ENCODE results near the gene ZNF184. TPM values are rescaled to one million over a fixed set of nuclear protein-coding genes. Genes with fewer than 3 reads are reported as not detected.

Gene ZNF184
- total and polyA plus RNA-seq, 9 of the 15 experiments (the other 6 are each of a cell fraction or from before 2014, with no cell fraction given), result 7.6 to 22.2 (median 12.8) TPM

- TF ChIP-seq REST (IDR thresholded peaks at IDR 0.05; ENCODE audit: borderline replicate concordance) (peak; percentile 78), REST (CRISPR knock-in tag; IDR thresholded peaks at IDR 0.05; ENCODE audit: low read depth) (no peak), YBX1 (IDR thresholded peaks at IDR 0.05) (no peak), DPF2 (IDR thresholded peaks at IDR 0.05) (peak; percentile 64), CGGBP1 (CRISPR knock-in tag; IDR thresholded peaks at IDR 0.05) (no peak), PBX2 (CRISPR knock-in tag; IDR thresholded peaks at IDR 0.05; ENCODE audit: low read depth) (no peak), PBX2 (tag; conservative IDR thresholded peaks at IDR 0.05; ENCODE audit: low read depth) (peak; percentile 55), SMARCB1 (IDR thresholded peaks at IDR 0.05; ENCODE audit: insufficient read length, low read depth) (no peak), TCFL5 (CRISPR knock-in tag; conservative IDR thresholded peaks at IDR 0.05) (no peak), ETV5 (CRISPR knock-in tag; IDR thresholded peaks at IDR 0.05; ENCODE audit: low read depth) (peak; percentile 44; the same call in 1 of the 2 replicates), HES1 (IDR thresholded peaks at IDR 0.05; ENCODE audit: low read depth) (no peak; the same call in 1 of the 2 replicates), ZFP30 (CRISPR knock-in tag; IDR thresholded peaks at IDR 0.05; ENCODE audit: borderline replicate concordance) (no peak)
Measured at GRCh38 chr6:27518881-27519795, 46.2 kb upstream of the ZNF184 start (continued).

Data from K562 (cell line).